ENCODE results near the gene CCDC150.

DNA sequence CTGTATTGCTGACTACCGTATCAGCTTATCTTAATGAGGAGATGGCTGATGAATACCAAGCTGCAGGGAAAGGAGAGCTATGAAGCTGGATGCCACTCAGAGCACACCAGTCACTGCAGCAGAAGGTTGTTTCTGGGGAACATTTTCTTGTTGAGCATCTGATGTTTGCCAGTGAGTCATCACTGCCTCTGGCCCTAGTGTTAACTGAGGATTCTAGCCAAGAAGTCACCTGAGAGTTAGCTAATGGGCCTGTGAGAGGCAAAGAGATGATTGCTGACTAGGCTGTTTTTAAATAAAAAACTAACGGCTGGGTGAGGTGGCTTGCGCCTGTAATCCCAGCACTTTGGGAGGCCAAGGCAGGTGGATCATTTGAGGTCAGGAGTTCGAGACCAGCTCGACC is 37.9 kb downstream of the CCDC150 start:
- no peak for TF ChIP-seq POLR2AphosphoS5 (IDR thresholded peaks at IDR 0.05; ENCODE audit: low read depth, low read length)
- no peak for TF ChIP-seq POLR2A (IDR thresholded peaks at IDR 0.05; ENCODE audit: low read depth, low read length)

Data from GM12892 (cell line).